Aorta (tissue), 5 donors: Measurements from ENCODE around the gene GJA5. TPM values are rescaled to one million over a fixed set of nuclear protein-coding genes. Genes with fewer than 3 reads are reported as not detected.

Source experiments
- ATAC-seq: fragments of 200-7000 bp; cut with Tn5 transposase; one replicate; pipeline ENCODE4 v1.9.1; 2022; ENCODE audit warnings: moderate library complexity; ENCODE audit not compliant: low FRiP score
- DNase-seq, 2 donors: peaks; one replicate each; pipeline ENCODE4 v3.0.0-alpha.2; 2020
- H3K27ac ChIP-seq, 2 donors: one replicate each; pipeline ENCODE4 v1.5.1; 2013; ENCODE audit warnings: low read length in 2 of 2, mild to moderate bottlenecking in 2 of 2, moderate library complexity in 2 of 2, control low read depth in 1 of 2, inconsistent platforms in 1 of 2, low read depth in 1 of 2
- H3K27me3 ChIP-seq, 2 donors: one replicate each; pipeline ENCODE4 v1.6.1; 2013; ENCODE audit warnings: control low read depth in 1 of 2, low read length in 1 of 2, mild to moderate bottlenecking in 1 of 2, moderate library complexity in 1 of 2; ENCODE audit not compliant: insufficient read depth in 2 of 2, control insufficient read depth in 1 of 2
- H3K36me3 ChIP-seq, 2 donors: one replicate each; pipeline ENCODE4 v1.6.1; 2013; ENCODE audit warnings: control low read depth in 1 of 2, low read length in 1 of 2, mild to moderate bottlenecking in 1 of 2; ENCODE audit not compliant: insufficient read depth in 2 of 2, control insufficient read depth in 1 of 2
- H3K4me1 ChIP-seq, 2 donors: one replicate each; pipeline ENCODE4 v1.6.1; 2013; ENCODE audit warnings: low read length in 2 of 2, control low read depth in 1 of 2, mild to moderate bottlenecking in 1 of 2, moderate library complexity in 1 of 2; ENCODE audit not compliant: insufficient read depth in 2 of 2, control insufficient read depth in 1 of 2
- H3K4me3 ChIP-seq, 2 donors: one replicate each; pipeline ENCODE4 v1.5.1; 2013; ENCODE audit warnings: low read length in 2 of 2, control low read depth in 1 of 2, mild to moderate bottlenecking in 1 of 2
- H3K9me3 ChIP-seq: one replicate; pipeline ENCODE4 v1.6.1; 2013; ENCODE audit warnings: mild to moderate bottlenecking, low read length; ENCODE audit not compliant: control insufficient read depth
- WGBS, 2 donors: extraction: QIAGEN DNeasy Blood & Tissue Kit; methylation state at CpG; one replicate each; pipeline ENCODE4 v1.1.7; 2013; 5-methylcytosine and 5-hydroxymethylcytosine counted together
- intact Hi-C, 2 donors: fragments of 100-400 bp; cut with DNase I; formaldehyde crosslinking; loops; one replicate each; pipeline versions ENCODE4 v1.14.2 to v1.15.0; 2022
- long read RNA-seq, 2 donors: library from polyadenylated mRNA; unstranded; transcript quantifications; one replicate each; pipeline ENCODE4 v2.0.0, GENCODE V29; 2020 to 2021
- polyA plus RNA-seq, 2 donors: library from polyadenylated mRNA; stranded (reverse); fragments of 200-250 nt; gene quantifications; one replicate each; pipeline ENCODE4 v1.2.3, GENCODE V29; 2013
- total RNA-seq, 2 donors: library from RNA; stranded (reverse); fragmentation: NEBNext Ultra II Directional; extraction: Animal tissue kit (Norgen Biotek cat#: 25700); gene quantifications; one replicate each; pipeline ENCODE4 v1.2.1, GENCODE V29; 2021
- donor health status: healthy with polysubstance abuse.
- donor health status: Bipolar disorder and iron deficiency.
- donor health status: DM: no; HTN: no; CAD: no.
- donor health status: DM: no; HTN: no; CAD: no.
- donor health status: DM: yes; HTN: yes; CAD: no.

The GJA5 gene
- total RNA-seq: 10 to 100 TPM; 59.1 to 77.2 TPM
- polyA plus RNA-seq: 10 to 100 TPM in 1 of 2 donors, 1 to 10 TPM in 1; 7.5 to 17.6 TPM
- long read RNA-seq, donor 1, transcript GJA5-203 (2 exons, 3,183 nt): major isoform, 130 of 180 reads
- long read RNA-seq, donor 1, partial matches to known transcripts: 0 of 180 reads
- long read RNA-seq, donor 1, other reads (novel, unspliced or antisense): 50 of 180 reads
- long read RNA-seq, donor 2, transcript GJA5-203 (2 exons, 3,183 nt): major isoform, 22 of 33 reads
- long read RNA-seq, donor 2, partial matches to known transcripts: 0 of 33 reads
- long read RNA-seq, donor 2, other reads (novel, unspliced or antisense): 11 of 33 reads

DNA sequence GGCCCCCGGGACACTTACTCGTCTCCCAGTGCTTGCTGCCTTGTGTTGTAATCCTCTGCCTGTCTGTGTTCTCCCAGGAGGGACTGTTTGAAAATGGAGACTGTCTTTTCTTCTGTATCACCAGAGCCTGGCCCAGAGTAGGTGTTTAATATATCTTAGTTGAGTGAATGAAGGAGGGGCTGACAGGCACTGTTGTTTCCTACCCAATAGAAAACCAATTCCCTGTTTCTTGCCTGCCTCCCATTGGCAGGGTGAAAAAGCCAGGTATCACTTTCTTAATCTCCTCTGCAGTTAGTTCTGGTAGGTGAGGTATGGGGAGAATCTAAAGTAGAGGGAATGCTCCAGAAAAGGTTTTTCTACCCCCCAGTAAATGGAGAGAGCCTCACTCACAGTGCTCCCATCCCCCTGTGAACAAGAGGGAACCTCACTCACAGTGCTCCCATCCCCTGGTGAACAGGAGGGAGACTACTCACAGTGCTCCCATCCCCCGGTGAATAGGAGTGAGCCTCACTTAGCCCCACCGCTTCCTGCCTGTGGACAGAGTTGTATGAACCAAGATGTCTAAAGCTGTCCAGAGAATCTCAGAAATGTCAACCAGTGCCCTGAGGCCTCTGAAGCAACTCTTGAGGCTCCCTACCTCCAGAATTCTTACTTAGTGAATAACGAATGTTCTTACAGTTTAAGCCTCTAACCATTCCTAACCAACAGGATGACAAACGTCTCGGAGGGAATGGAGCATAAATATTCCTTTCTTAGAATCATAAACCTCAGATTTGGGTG lies at the start of gene GJA5:
TSS of gene GJA5 (minus strand) at position 122 of the 780 bp plus-strand sequence. CDS start 1,364 bp downstream, outside the sequence.
- DNase-seq (no peak), ATAC-seq (no peak)
- H3K4me3 ChIP-seq: no peak within 1 kb of the TSS
- 84 to 89% methylated on average over 7 of the region's 7 CpGs for WGBS, 2 donors
- H3K36me3 ChIP-seq: no peaks in the 10 kb centered on the region
- intact Hi-C loops: no loop called here
- H3K4me1 ChIP-seq: peaks cover 3 to 16% of the 10 kb centered on the region in 2 donors
- H3K27me3 ChIP-seq: no peaks in the 10 kb centered on the region
- H3K27ac ChIP-seq: no peak within 1 kb of the TSS
- no peaks in the 10 kb centered on the region for H3K9me3 ChIP-seq

DNA sequence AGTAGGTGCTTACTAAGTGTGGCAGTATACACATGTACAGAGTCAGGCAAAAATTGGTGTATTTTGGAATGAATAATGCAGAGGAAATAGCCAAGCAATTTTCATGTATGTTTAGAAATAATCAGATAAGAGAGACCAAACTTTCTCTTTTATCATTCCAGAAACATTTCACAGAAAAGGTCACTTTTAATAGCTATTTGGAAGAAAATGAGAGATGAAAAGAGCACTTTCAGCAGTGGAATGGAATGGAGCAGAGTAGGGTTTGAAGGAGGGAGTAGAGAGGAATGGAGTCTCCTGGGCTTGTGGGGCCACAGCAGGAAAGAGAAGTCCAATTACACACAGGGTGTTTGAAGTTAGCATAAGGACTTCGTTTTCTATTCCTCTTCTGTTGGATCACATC lies 48.8 kb upstream of the GJA5 start:
- Histone ChIP-seq H3K9me3 (no peaks in the 10 kb centered on the region), H3K27ac (no peak overlapping the region), H3K36me3 (no peaks in the 10 kb centered on the region), H3K27me3 (no peaks in the 10 kb centered on the region), H3K4me1 (no peaks in the 10 kb centered on the region), H3K4me3 (no peak overlapping the region)
- intact Hi-C loops: no loop called here
- WGBS, 2 donors: 48 to 64% methylated on average over 1 of the region's 1 CpG
- no peak for ATAC-seq
- DNase-seq: no peak

- Histone ChIP-seq H3K27ac (no peak overlapping the region), H3K36me3 (no peaks in the 10 kb centered on the region), H3K27me3 (no peaks in the 10 kb centered on the region), H3K9me3 (no peaks in the 10 kb centered on the region), H3K4me1 (no peaks in the 10 kb centered on the region), H3K4me3 (no peak overlapping the region)
- ATAC-seq (no peak), DNase-seq (no peak)
- WGBS, 2 donors: 49 to 51% methylated on average over 4 of the region's 4 CpGs
- intact Hi-C loops: no loop called here
Observed at GRCh38 chr1:147808025-147808424, 47.6 kb upstream of the GJA5 start.

GRCh38 chr1:147807405-147807804 lies 47.0 kb upstream of the GJA5 start:
- no peak overlapping the region for H3K4me3 ChIP-seq
- H3K36me3 ChIP-seq: no peaks in the 10 kb centered on the region
- DNase-seq (no peak), ATAC-seq (no peak)
- H3K9me3 ChIP-seq: no peaks in the 10 kb centered on the region
- H3K27me3 ChIP-seq: no peaks in the 10 kb centered on the region
- no peak overlapping the region for H3K27ac ChIP-seq
- intact Hi-C loops: no loop called here
- H3K4me1 ChIP-seq: no peaks in the 10 kb centered on the region
- WGBS, 2 donors: 87 to 96% methylated on average over 4 of the region's 4 CpGs

DNA sequence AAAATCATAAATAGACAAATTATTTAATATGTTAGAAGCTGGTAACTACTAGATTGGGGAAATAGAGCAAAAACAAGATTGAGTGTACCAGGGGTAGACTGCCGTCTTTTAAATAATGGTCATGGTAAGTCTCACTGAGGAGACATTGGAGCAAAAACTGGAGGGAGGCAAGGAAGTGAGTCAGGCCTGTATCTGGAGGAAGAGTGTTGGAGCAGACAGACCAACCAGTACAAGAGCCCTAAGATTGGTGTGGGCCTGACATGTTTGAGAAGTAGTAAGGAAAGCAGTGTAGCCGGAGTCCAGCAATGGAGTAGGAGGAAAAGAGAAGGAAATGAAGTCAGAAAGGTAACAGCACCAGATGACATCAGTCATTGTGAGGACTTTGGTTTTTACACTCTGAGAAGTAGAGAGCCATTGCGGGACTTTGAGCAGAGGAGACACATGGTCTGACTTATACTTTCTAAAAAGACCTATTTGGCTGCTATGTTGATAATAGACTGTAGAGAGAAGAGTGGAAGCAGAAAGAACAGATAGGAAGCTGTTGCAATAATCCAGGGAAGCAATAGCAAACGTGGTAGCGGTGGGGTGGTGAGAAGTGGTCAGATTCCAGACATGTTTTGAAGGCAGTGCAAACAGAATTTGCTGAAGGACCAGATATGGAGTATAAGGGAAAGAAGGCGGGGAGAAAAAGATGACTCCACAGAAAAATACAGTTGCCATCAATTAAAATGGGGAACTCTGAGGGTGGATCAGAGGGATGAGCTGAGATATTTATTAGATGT lies 44.7 kb upstream of the GJA5 start:
- no peak for ATAC-seq

GRCh38 chr1:147800804-147801203 lies 40.4 kb upstream of the GJA5 start:
- H3K4me3 ChIP-seq: no peak overlapping the region
- H3K27me3 ChIP-seq: no peaks in the 10 kb centered on the region
- DNase-seq: no peak
- no peak overlapping the region for H3K27ac ChIP-seq
- no peaks in the 10 kb centered on the region for H3K4me1 ChIP-seq
- no peaks in the 10 kb centered on the region for H3K9me3 ChIP-seq
- intact Hi-C loops: no loop called here
- ATAC-seq: no peak
- H3K36me3 ChIP-seq: no peaks in the 10 kb centered on the region
- WGBS, 2 donors: 91 to 94% methylated on average over 2 of the region's 2 CpGs

More for the DNA sequence above, 44.7 kb upstream of the GJA5 start:
- H3K27me3 ChIP-seq: no peaks in the 10 kb centered on the region
- 92% methylated on average over 6 of the region's 6 CpGs for WGBS, 2 donors
- intact Hi-C loops: no loop called here
- no peak overlapping the region for H3K4me3 ChIP-seq
- H3K36me3 ChIP-seq: no peaks in the 10 kb centered on the region
- no peak overlapping the region for H3K27ac ChIP-seq
- no peaks in the 10 kb centered on the region for H3K4me1 ChIP-seq
- no peaks in the 10 kb centered on the region for H3K9me3 ChIP-seq
- DNase-seq: no peak

GRCh38 chr1:147798731-147799130 lies 38.3 kb upstream of the GJA5 start:
- 72 to 73% methylated on average over 3 of the region's 3 CpGs for WGBS, 2 donors

DNA sequence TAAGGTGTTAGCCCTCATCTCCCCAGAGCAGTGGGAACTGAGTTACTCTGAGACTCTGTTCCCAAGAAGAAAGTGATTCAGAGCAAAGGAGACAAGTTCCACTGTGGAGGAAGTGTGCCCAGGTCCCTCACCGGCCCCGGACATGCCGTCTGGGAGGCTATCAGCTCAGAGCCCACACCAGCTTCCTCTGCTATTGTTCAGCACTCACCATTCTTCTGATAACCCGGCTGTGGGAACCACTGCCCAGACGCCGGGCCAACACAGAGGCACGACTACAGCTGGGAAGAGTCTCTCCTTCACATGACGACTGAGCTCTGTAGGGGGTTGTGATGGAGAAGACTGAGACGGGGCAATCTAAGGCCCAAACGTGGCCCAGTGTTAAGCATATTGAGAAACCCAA lies 34.2 kb upstream of the GJA5 start:
- 40 to 47% methylated on average over 10 of the region's 10 CpGs for WGBS, 2 donors
- DNase-seq (no peak), ATAC-seq (peak; percentile 41)
- no peaks in the 10 kb centered on the region for H3K4me1 ChIP-seq
- no peak overlapping the region for H3K27ac ChIP-seq
- H3K36me3 ChIP-seq: no peaks in the 10 kb centered on the region
- intact Hi-C loops: no loop called here
- no peaks in the 10 kb centered on the region for H3K27me3 ChIP-seq
- no peak overlapping the region for H3K4me3 ChIP-seq
- peaks cover 1% of the 10 kb centered on the region for H3K9me3 ChIP-seq

More at GRCh38 chr1:147798731-147799130, 38.3 kb upstream of the GJA5 start:
- no peak overlapping the region for H3K27ac ChIP-seq
- H3K36me3 ChIP-seq: no peaks in the 10 kb centered on the region
- intact Hi-C loops: no loop called here
- H3K4me1 ChIP-seq: no peaks in the 10 kb centered on the region
- DNase-seq: no peak
- no peaks in the 10 kb centered on the region for H3K9me3 ChIP-seq
- no peak overlapping the region for H3K4me3 ChIP-seq
- H3K27me3 ChIP-seq: no peaks in the 10 kb centered on the region
- no peak for ATAC-seq
